HEK293 (cell line): Measurements from ENCODE around the gene GART.
"Not testable (repeated sequence)": the region's sequence is repeated elsewhere in the genome, so short reads cannot be mapped to it uniquely, and the experiment has no call there.

ENCODE experiments used
- INSM2 ChIP-seq: fragments of 450-650 bp; formaldehyde crosslinking; IDR thresholded peaks from 2 replicates; pipeline ENCODE4 v1.5.1; 2016; ENCODE audit warnings: missing biosample characterization, missing genetic modification characterization
- KLF10 ChIP-seq: fragments of 450-650 bp; IDR thresholded peaks from 2 replicates; pipeline ENCODE4 v1.5.1; 2018; ENCODE audit warnings: missing biosample characterization, mild to moderate bottlenecking, missing genetic modification characterization
- TCF7L2 ChIP-seq: IDR thresholded peaks from 2 replicates; pipeline ENCODE4 v1.6.1; 2011; ENCODE audit warnings: low read depth, mild to moderate bottlenecking, inconsistent platforms, low read length, moderate library complexity, borderline replicate concordance
- ZBTB1 ChIP-seq: fragments of 450-650 bp; formaldehyde crosslinking; IDR thresholded peaks from 2 replicates; pipeline ENCODE4 v1.5.1; 2016; ENCODE audit warnings: missing biosample characterization, missing genetic modification characterization
- ZBTB21 ChIP-seq: fragments of 450-650 bp; formaldehyde crosslinking; IDR thresholded peaks from 2 replicates; pipeline ENCODE4 v1.5.1; 2017; ENCODE audit warnings: missing biosample characterization, missing genetic modification characterization
- ZNF324 ChIP-seq: fragments of 450-650 bp; formaldehyde crosslinking; IDR thresholded peaks from 2 replicates; pipeline ENCODE4 v1.5.1; 2016; ENCODE audit warnings: missing biosample characterization, missing genetic modification characterization
- ZNF530 ChIP-seq: fragments of 450-650 bp; formaldehyde crosslinking; IDR thresholded peaks from 2 replicates; pipeline ENCODE4 v1.5.1; 2016; ENCODE audit warnings: low read depth, missing biosample characterization, missing genetic modification characterization
- ZNF76 ChIP-seq: fragments of 450-650 bp; formaldehyde crosslinking; IDR thresholded peaks from 2 replicates; pipeline ENCODE4; 2016; ENCODE audit warnings: low read depth, missing biosample characterization, missing genetic modification characterization, borderline replicate concordance
- TF ChIP-seq, protein P1 (sequence below): fragments of 450-650 bp; formaldehyde crosslinking; IDR thresholded peaks from 2 replicates; pipeline ENCODE4 v1.5.1; 2016; ENCODE audit warnings: missing biosample characterization, missing genetic modification characterization
- TF ChIP-seq, protein P2 (sequence below): fragments of 450-650 bp; formaldehyde crosslinking; IDR thresholded peaks from 2 replicates; pipeline ENCODE4 v1.5.1; 2017; ENCODE audit warnings: missing biosample characterization, missing genetic modification characterization

DNA sequence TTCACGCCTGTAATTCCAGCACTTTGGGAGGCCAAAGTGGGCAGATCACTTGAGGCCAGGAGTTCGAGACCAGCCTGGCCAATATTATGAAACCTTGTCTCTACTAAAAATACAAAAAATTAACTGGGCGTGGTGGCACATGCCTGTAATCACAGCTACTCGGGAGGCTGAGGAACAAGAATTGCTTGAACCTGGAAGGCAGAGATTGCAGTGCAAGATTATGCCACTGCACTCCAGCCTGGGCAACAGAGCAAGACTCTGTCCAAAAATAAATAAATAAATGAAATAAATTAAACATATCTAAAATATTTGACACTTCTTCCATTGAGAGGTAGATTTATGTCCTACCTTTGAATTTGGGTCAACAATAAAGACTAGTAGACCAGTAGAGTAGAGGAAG, 72.7 kb downstream of the GART start:
- TF ChIP-seq, protein P1, sequence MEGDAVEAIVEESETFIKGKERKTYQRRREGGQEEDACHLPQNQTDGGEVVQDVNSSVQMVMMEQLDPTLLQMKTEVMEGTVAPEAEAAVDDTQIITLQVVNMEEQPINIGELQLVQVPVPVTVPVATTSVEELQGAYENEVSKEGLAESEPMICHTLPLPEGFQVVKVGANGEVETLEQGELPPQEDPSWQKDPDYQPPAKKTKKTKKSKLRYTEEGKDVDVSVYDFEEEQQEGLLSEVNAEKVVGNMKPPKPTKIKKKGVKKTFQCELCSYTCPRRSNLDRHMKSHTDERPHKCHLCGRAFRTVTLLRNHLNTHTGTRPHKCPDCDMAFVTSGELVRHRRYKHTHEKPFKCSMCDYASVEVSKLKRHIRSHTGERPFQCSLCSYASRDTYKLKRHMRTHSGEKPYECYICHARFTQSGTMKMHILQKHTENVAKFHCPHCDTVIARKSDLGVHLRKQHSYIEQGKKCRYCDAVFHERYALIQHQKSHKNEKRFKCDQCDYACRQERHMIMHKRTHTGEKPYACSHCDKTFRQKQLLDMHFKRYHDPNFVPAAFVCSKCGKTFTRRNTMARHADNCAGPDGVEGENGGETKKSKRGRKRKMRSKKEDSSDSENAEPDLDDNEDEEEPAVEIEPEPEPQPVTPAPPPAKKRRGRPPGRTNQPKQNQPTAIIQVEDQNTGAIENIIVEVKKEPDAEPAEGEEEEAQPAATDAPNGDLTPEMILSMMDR (tag by site-specific recombination), result not testable (repeated sequence)
- TF ChIP-seq ZNF324 (tag by site-specific recombination); ZBTB21; ZBTB1 (tag by site-specific recombination); ZNF76 (tag by site-specific recombination); ZNF530 (tag by site-specific recombination); KLF10; INSM2 (tag by site-specific recombination); TCF7L2: not testable (repeated sequence)
- TF ChIP-seq, protein P2, sequence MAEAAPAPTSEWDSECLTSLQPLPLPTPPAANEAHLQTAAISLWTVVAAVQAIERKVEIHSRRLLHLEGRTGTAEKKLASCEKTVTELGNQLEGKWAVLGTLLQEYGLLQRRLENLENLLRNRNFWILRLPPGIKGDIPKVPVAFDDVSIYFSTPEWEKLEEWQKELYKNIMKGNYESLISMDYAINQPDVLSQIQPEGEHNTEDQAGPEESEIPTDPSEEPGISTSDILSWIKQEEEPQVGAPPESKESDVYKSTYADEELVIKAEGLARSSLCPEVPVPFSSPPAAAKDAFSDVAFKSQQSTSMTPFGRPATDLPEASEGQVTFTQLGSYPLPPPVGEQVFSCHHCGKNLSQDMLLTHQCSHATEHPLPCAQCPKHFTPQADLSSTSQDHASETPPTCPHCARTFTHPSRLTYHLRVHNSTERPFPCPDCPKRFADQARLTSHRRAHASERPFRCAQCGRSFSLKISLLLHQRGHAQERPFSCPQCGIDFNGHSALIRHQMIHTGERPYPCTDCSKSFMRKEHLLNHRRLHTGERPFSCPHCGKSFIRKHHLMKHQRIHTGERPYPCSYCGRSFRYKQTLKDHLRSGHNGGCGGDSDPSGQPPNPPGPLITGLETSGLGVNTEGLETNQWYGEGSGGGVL (tag by site-specific recombination), result not testable (repeated sequence)
